Activated CD4-positive, alpha-beta T cell treated with anti-CD3 and anti-CD28 coated beads, Interleukin-2, amount 50 U/mL, for 48 hours (primary cell): ENCODE data around the gene BPIFB4.
"Not testable (repeated sequence)": the region's sequence is repeated elsewhere in the genome, so short reads cannot be mapped to it uniquely, and the experiment has no call there.

Source experiments
- DNase-seq, 2 experiments: peaks; one replicate each; pipeline ENCODE4 v3.0.0-alpha.2; 2020

BPIFB4 gene

GRCh38 chr20:33079259-33079658 lies at the start of gene BPIFB4:
Gene BPIFB4 (plus strand): TSS chr20:33079643. CDS start chr20:33081527, 1,884 bp downstream.
- DNase-seq: no peak

- no peak for DNase-seq
These were observed 49.4 kb upstream of the BPIFB4 start for GRCh38 chr20:33030076-33030475.

GRCh38 chr20:33030569-33030968 lies 48.9 kb upstream of the BPIFB4 start:
- no peak for DNase-seq

- no peak for DNase-seq
These were observed 47.9 kb upstream of the BPIFB4 start, which contains the start of gene BPIFB6 for GRCh38 chr20:33031531-33031930. Gene BPIFB6 (plus strand): TSS chr20:33031648. CDS start chr20:33031648, 0 bp downstream.

- no peak for DNase-seq
These were observed 46.9 kb upstream of the BPIFB4 start for GRCh38 chr20:33032555-33032954.

GRCh38 chr20:33033381-33033780 lies 46.1 kb upstream of the BPIFB4 start:
- no peak for DNase-seq

- no peak for DNase-seq
These were observed 45.3 kb upstream of the BPIFB4 start for GRCh38 chr20:33034115-33034514.

- no peak for DNase-seq
These were observed 44.4 kb upstream of the BPIFB4 start for GRCh38 chr20:33034901-33035492.

- no peak for DNase-seq
These were observed 42.0 kb upstream of the BPIFB4 start for GRCh38 chr20:33037456-33037855.

GRCh38 chr20:33038243-33038642 lies 41.2 kb upstream of the BPIFB4 start:
- no peak for DNase-seq

GRCh38 chr20:33042430-33042829 lies 37.0 kb upstream of the BPIFB4 start:
- DNase-seq: no peak

- no peak for DNase-seq
These were observed 36.3 kb upstream of the BPIFB4 start for GRCh38 chr20:33042983-33043730.

GRCh38 chr20:33043731-33044181 lies 35.7 kb upstream of the BPIFB4 start:
- no peak for DNase-seq

GRCh38 chr20:33045129-33045721 lies 34.2 kb upstream of the BPIFB4 start:
- DNase-seq: not testable (repeated sequence)

GRCh38 chr20:33046412-33046811 lies 33.0 kb upstream of the BPIFB4 start:
- DNase-seq: no peak

GRCh38 chr20:33051333-33051732 lies 28.1 kb upstream of the BPIFB4 start:
- no peak for DNase-seq

GRCh38 chr20:33053291-33054106 lies 25.9 kb upstream of the BPIFB4 start, which contains the start of gene BPIFB3:
Gene BPIFB3 (plus strand): TSS chr20:33053903. CDS start chr20:33055436, 1,533 bp downstream.
- DNase-seq: no peak

- DNase-seq: no peak
These were observed 25.1 kb upstream of the BPIFB4 start for GRCh38 chr20:33054381-33054780.

GRCh38 chr20:33054791-33055190 lies 24.7 kb upstream of the BPIFB4 start:
- no peak for DNase-seq

GRCh38 chr20:33059136-33059535 lies 20.3 kb upstream of the BPIFB4 start:
- DNase-seq: no peak

- no peak for DNase-seq
These were observed 19.6 kb upstream of the BPIFB4 start for GRCh38 chr20:33059741-33060390.

GRCh38 chr20:33061658-33062028 lies 17.8 kb upstream of the BPIFB4 start:
- DNase-seq: no peak
